DMS153 (cell line): ENCODE data around the gene DCAKD.
"Not testable (repeated sequence)": the region's sequence is repeated elsewhere in the genome, so short reads cannot be mapped to it uniquely, and the experiment has no call there.

ENCODE experiments used
- DNase-seq: peaks from one replicate; lab custom pipeline; 2025; lab: John Stamatoyannopoulos, UW

DCAKD gene

DNA sequence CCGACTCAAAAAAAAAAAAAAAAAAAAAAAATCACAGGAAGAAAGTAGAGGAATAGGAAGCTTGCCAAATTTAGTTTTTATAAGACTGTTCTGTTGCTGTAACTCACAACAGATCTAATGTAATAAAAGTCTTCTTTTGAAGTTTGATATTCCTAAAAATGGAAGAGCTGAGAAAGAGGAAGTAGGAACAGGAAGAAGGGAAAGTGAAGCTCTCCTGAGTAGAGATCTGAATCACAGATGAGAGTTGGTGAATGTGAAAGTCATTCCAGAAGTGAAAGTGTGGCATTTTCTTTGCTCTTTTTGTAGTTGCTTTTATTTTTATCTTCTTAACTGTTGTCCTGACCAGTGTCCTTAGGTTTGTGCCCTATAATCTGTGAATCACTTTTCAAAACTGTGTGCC, 11.8 kb upstream of the DCAKD start:
- no peak for DNase-seq

DNA sequence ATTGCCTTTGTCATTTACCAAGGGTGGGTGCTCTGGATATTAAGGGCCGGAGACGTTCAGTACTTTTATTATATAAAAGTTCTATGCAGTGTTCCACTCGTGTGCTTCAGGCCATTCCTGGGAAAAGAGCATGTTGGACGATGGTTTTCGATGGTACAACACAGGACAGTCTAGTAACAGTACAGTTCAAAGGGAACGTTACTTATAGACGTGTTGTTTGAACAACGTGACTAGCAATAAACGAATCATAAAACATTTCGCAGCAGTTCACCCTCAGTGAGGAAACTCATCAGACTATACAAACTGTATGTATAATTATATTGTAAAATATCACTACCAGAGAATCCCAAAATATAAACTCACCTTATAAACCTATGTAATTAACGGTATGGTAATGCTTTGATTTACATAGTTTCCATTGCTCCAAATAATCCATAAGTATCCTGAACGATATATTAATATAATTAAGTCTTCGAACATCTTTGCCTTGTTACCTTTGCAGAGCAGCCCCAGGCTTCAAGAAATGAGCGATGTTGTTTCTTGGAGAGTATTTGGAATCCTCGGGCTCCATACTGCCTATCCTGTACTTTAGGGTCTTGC, 10.3 kb upstream of the DCAKD start:
- no peak for DNase-seq

DNA sequence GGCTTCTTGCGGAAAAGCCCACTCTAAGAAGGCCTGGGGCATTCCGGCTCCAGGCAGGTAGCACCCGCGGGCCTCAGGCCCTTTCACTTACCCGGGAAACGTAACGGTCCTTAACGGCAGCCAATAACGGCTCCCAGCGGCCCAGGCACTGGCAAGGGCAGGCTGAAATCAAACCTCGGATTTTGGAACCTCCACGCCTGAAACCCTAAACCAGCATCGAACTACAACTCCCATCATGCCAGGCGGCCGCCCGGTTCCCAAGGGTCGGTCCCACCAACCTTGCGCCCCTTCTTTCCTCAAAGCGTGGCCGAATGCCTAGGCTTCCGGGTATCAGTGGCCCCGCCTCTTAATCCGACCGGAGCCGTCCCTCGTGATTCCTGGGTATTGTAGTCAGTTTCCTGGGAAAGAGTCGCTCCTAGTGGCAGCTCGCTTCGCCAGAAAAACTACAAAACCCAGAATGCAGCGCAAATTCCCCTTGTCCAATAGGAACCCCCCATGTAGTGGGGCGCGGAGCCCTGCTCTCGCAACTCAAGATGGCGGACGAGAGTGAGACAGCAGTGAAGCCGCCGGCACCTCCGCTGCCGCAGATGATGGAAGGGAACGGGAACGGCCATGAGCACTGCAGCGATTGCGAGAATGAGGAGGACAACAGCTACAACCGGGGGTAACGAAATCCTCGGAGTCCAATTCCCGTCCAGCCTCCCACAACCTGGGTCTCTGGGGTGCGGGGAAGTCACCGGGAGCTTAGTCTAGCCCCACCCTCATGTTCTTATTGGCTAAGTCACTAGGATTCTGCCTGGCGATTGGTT, 9.6 kb upstream of the DCAKD start, which contains the start of gene NMT1:
TSS of gene NMT1 (plus strand) at position 521 of the 809 bp plus-strand sequence. CDS start at position 534, 13 bp downstream.
- DNase-seq = peak; percentile 99

DNA sequence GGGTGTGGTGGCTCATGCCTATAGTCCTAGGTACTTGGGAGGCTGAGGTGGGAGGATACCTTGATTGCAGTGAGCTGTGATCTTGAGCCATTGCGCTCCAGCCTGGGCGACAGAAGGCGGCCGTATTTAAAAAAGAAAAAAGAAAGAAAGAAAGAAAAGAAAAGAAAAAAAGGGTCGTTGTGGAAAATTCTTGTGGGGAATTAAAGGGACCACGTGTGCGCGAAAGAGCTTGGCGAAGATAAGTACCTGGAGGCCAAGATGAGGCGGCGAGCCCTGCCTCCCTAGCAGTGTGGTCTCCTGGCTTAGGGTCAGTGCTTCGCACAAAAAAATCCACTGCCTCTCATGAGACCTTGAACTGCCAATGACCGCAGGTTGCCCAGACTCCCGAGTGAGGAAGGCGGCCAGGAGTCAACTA, 9.0 kb upstream of the DCAKD start:
- no peak for DNase-seq

DNA sequence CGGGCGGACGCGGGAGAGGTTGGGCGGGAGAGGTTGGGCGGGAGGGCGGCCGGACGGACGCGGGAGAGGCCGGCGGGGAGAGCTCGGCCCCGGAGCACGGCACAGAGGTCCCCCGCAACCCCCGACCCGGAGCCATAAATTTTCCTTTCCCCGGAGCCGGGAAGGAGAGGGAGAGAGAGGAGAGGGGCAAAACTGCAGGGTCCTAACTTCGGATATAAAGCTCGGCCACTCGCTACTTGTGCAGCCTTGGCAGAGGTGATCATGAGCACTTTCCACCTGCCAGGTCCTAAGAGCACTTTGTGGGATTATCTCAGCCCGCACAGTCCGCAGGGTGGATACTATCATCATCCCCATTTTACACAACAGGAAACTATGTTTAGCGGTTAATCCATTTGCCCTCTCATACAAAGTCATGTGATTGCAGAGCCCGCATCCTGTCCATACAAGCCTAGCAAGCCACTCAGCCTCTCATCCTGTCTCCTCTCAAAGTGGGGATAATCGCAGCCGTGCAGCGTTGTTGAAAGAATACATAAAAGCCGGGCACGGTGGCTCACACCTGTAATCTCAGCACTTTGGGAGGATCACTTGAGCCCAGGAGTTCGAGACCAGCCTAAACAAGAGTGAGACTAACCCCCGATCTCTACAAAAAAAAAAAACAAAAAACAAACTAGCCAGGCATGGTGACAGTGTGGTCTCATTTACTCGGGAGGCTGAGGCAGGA, 780 bp upstream of the DCAKD start:
- peak; percentile 62 for DNase-seq

DNA sequence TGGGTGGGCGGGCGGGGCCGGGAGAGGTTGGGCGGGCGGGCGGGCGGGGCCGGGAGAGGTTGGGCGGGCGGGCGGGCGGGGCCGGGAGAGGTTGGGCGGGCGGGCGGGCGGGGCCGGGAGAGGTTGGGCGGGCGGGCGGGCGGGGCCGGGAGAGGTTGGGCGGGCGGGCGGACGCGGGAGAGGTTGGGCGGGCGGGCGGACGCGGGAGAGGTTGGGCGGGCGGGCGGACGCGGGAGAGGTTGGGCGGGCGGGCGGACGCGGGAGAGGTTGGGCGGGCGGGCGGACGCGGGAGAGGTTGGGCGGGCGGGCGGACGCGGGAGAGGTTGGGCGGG, 254 bp upstream of the DCAKD start:
- not testable (repeated sequence) for DNase-seq

DNA sequence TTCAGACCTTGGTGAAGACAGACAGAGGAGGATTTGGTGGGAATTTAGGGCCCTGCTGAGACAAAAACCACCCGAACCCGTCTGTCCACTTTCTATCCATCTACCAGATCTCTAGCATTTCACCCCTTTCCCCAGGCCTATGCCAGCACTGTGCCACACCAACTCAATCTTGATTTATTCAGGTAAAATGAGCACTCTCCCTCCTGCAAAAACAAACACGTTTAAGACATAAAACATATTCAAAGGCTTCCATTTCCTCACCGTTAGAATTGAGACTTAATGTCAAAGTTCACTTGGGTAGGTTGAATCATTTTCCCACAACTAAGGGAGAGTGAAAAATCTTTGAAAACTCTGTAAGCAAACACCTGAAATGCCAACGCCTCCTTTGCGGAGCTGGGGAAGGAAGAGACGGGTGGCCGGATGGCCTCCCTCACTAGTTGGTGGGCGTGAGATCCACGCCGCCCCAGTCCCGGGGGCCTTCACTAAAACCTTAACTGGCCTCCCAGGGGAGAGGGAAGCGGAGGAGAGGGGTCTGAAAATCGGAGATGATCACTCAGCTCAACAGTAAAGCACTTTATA, 862 bp downstream of the DCAKD start:
- no peak for DNase-seq

DNA sequence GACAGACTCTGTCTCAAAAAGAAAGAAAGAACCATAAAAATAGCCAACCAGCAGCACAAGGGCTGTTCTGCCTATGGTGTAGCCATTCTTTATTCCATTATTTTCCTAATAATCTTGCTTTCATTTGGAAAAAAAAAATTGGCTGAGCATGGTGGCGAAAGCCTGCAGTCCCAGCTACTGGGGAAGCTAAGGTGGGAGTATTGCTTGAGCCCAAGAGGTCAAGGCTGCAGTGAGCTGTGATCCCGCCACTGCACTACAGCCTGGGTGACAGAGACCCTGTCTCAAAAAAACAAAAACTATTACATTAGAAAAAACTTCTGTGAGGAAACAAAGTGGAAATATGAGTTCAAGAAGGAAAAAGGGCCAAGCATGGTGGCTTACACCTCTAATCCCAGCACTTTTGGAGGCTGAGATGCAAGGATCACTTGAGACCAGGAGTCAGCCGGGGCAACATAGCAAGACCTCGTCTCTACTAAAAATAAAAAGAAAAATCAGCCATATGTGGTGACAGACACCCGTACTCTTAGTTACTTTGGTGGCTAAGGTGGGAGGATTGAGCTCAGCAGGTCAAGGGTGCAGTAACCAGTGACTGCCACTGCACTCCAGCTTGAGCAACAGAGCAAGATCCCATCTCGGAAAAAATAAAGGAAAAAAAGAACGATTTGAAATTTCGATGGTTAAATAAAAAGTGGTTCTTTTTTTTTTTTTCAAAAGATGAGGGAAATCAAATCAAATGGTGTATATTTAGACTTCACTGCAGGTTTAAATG, 2.5 kb downstream of the DCAKD start:
- no peak for DNase-seq

DNA sequence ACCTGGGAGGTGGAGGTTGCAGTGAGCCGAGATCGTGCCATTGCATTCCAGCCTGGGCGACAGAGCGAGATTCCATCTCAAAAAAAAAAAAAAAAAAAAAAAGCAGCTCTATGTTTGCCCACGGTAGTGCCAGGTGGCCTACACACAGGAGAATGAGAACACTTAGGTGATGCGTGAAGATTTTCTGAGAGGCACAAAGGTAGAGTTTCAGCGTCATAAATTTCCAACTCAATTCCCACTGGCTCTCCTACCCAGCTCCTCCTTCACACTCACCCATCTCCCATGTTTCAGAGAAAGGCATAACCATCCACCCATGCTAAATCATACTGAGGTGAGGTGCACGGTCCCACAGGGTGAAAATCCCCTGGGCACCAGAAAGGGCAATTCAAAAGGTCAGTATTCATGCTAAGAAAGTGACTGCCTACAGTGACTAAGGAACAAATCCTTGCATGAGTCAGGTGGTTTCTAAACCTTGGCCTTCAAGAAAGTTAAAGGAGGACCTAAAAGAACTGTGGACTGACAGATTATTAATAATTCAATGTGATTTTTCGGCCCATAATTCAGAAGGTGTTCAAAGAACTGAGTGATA, 4.8 kb downstream of the DCAKD start:
- DNase-seq = no peak

DNA sequence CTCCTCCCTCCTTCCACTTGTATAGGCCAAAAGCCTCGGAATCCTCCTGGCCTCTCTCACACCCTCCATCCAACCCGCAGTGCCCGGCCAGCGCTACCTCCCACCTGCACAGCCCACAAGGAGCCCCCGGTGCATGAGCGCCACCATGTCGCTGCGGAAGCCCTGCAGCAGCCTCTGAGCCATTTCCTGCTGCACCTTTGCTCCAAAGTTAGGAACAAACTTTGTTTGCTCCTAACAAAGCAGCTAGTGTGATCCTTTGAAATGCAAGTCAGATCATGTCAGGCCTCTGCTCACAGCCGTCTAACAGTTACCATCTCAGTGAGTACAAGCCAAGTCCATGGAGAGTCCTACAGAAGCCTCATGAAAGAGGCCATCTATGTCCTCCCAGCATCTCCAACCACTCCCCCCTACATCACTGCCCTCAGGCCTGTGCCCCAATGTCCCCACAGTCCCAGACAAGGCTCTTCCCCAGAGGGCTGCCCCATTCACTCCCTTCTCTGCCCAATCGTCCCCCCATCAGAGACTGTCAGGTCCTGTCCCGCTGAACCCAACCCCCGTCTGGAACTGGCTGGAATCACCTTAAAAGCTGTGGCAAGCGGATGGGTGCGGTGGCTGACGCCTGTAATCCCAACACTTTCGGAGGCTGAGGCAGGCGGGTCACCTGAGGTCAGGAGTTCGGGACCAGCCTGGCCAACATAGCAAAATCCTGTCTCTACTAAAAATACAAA, 7.5 kb downstream of the DCAKD start:
- no peak for DNase-seq

DNA sequence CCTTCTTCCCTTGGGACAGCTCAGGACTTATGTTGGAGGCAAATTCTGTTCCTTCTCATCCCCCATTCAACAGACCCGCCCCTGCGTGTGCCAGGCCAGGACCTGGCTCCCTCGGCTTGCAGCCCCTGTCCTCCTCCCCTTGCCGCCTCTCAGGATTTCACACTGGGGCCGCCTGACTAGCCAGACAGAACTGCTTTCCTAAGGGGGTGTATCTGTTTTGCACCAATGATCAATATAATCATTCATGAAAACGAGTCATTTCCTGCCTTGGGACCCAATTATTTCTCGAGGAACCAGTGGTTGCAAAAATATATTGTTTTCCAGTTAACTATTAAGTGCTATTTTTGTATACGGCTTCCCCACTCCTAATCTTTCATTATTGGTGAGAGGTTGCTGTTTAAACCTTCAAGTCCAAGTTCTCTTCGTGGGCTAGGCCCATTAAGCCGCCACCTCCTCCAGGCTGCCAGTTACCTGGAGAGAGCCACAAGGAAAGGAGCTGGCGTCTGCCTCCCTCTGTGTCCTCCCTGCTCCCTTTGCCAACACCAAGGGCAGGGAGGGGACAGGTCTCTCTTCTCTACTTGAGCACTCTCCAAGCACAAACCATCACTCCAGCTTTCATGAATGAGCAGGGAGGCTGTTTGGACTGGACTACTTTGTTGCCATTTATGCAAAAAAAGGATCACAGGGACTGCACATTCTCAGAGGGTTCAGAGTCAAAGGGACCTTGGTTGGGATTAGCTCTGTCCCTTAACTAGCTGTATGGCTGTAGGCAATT, 8.9 kb downstream of the DCAKD start:
- DNase-seq = no peak

DNA sequence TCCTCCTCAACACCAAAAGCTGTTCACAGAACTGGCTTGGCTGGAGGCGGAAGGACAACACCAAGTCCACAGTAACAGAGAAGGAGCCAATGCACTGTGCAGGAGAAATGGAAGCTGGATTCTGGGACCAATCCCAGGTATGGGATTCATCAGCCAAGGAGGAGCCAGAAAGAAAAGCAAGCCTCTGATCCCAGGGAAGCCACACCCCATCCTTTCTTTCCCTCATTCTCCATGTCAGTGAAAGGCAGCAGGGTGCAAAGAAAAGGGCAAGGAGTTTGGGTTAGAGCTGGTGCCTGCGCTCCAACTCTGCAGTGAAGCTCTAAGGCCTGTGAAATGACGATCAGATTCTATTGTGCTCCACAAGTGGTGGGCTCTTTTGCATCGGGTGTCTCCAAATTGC, 11.0 kb downstream of the DCAKD start:
- no peak for DNase-seq

DNA sequence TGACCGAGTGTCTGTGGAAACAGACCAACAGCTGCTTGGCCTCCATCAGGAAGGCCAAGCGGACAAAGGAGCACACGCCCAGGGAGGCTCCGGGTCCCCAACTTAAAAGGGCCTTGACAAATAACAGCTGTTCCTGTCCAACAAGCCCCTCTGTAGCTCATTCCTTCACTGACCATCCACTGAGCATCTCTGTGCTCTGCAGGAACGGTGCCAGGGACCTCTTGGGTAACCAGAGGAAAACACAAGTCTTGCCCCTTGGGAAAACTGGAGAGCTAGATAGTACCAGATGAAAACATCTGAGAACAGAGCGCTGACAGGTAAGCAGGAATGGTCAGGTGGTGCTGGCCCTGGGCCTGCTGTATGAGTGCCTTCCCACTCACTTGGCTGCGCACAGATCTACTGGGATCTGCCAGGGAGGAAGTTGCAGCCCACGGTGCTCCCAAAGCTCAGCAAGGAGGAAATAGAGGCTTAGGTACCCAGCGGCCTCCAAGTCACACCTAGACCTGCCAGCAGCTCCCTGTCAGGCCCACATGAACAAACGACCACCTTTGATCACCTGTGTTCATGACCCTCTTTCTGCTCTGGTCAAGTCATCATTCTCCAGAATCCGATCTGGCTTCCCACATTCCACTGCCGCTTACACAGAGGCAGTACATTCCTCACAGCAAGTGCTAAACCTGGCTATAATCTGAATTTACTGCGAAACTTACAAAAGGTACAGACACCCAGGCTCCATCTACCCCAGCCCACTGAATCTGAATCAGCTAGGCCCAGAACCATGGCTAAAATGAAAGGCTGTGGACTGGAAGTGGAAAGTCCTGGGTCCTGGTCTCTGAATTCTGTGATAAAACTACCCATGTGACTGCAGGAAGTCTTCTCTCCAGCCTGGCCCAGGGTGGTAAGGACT, 12.5 kb downstream of the DCAKD start:
- DNase-seq = no peak

DNA sequence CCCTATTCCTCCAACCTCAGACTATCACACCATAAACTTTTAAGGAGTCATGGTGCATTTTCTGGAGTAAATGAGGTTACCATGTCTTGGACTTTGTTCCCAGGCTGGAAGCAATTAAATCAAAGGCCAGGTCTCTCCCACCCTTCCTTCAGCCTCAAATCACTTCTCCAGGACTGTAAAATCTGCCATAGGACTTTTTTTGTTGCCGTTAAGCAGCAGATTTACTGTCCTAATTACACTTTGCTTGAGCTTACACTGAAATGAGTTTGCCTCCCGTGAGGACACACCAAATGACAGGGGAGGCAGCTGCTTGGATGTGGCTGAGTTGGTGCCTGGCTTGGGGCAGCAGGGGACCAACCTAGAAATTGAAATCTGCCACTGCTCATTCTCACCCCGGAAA, 14.7 kb downstream of the DCAKD start:
- no peak for DNase-seq

DNA sequence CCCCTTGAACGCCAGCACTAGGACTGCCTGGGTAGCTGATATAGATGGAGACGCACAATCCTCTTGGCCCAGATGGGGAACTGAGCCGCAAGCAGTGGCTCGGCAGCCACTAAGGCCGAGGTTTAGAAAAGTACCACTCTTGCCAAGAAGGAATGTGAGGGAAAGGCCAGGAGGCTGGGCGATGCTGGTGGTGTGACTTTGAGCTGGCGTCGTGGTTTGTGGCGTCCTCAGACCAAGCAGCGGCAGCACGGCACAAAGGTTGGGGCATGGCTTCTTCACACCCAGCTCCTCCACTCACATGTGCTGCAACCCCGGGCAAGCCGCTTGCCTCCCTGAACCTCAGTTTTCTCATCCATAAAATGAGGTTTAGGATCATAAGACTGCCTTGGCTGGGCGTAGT, 15.6 kb downstream of the DCAKD start:
- no peak for DNase-seq

DNA sequence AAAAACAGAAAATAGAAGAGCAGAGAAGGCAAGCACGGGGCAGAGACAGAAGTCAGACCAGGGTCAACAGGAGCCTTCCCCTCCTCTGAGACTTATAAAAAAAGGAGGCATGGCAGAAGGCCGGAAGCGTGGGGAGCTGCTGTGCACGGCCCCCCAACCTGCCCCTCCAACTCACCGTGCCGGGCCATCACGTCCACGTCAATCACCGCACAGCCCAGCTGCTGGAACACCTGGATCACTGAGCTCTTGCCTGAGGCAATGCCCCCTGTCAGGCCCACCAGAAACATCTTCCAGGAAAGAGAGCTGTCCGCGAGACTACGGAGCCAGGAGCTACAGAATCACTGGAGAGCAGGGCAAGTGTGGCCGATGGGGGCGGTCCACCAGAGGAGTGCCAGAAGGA, 16.8 kb downstream of the DCAKD start:
- no peak for DNase-seq

DNA sequence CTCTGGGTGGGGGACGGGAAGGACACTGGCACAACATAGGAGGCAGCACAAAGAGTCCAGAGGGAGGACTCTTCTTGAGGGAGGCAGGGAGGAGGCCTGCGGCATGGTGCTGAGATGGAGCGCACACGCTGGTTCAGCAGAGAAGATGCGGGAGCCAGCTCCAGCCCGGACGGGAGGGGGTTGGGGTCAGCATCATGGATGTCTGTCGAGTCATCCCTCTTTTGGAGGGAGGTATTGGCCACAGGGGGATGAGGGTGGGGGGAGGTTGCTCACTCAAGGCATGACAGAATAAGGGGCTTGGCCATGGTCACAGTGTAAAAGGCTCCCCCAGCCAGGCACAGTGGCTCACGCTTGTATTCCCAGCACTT, 19.3 kb downstream of the DCAKD start:
- DNase-seq = no peak

DNA sequence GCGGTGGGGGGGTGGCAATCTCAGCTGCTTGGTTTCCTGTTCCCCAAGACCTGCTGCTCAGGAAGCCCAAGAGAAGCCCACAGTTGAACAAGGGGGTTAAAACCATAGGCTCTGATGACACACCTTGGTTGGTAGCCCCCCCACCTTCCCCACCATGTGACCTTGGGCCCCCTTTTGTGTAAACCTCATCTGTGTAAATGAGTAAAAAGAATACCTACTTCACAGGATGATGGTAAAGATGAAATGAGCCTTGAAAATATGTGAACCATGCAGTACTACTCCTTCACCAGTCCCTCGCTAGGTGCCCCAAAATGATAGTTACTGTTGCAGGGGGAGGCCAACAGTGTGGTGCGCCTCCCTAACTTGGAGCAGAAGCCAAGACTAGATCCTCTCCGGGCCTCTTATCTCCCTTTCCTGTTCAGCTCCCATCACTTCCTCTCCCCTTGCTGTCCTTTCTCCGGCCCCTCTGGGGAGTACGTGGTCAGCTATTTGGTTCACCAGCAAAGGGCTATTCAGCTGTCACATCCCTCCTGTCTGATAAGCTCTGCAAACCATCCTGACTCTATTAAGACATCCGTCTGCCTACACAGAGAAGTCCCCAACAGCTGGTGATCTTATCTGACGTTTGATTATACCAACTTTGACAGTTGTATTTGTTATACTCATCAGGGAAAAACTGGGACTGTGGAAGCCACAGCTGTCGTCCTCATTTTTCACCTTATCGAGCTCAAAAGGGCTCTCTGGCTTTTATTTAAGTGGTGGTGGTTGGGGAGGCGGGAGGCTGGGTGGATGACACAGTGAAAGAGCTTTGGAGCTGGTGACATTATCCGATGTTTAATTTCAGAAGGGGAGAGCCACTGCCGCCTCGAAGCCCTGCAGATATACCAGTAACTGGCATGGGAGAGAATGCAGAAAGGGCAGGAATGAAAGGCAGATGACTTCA, 19.9 kb downstream of the DCAKD start:
- no peak for DNase-seq
